GM12865 (cell line): ENCODE measurements around the gene TELO2.
"Not testable (repeated sequence)": the region's sequence is repeated elsewhere in the genome, so short reads cannot be mapped to it uniquely, and the experiment has no call there.

Experiments
- DNase-seq: peaks from one replicate; pipeline ENCODE4 v3.0.0; 2010; ENCODE audit warnings: low read depth
- H3K4me3 ChIP-seq: 2 replicates; pipeline ENCODE4 v1.5.1; 2011; ENCODE audit warnings: mild to moderate bottlenecking, low read depth, low read length, control low read depth
- TF ChIP-seq, protein P1 (sequence below): IDR thresholded peaks from 2 replicates; pipeline ENCODE4 v1.5.1; 2011; ENCODE audit warnings: low read length, control low read depth, low read depth, inconsistent platforms; ENCODE audit not compliant: insufficient read depth; ENCODE audit errors: missing control alignments

Gene TELO2

DNA sequence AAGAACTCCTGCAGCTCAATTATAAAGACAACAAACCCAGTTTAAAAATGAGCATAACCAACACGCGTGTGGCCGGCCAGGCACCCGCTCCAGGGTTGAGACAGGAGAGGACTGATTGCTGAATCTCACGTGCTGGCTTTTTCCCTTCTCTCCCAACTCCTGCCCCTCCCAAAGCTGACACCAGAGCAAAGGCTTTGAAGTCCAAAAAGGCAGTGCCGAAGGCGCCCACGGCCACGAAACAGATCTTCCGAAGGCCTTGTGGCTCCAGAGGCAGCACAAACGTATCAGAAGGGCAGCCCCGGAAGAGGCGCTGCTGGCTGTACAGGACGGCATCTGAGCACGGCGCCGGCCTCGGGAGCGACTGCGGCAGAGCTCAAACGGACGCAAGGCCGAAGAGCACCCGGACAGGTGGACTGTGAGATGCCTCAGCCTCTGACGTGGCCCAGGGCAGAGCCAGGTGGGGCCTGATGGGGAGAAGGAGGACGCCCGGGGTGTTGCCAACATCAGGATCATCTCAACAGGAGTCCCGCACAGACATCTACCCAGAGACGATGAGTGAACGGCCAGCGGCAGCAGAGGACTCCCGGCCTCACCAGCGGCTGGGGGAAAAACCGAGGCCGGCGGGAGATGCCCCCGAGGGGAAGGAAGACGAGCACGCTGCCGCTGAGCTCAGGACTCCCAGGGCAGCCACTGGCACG lies 28.8 kb upstream of the TELO2 start:
- no peak for DNase-seq
- TF ChIP-seq, protein P1, sequence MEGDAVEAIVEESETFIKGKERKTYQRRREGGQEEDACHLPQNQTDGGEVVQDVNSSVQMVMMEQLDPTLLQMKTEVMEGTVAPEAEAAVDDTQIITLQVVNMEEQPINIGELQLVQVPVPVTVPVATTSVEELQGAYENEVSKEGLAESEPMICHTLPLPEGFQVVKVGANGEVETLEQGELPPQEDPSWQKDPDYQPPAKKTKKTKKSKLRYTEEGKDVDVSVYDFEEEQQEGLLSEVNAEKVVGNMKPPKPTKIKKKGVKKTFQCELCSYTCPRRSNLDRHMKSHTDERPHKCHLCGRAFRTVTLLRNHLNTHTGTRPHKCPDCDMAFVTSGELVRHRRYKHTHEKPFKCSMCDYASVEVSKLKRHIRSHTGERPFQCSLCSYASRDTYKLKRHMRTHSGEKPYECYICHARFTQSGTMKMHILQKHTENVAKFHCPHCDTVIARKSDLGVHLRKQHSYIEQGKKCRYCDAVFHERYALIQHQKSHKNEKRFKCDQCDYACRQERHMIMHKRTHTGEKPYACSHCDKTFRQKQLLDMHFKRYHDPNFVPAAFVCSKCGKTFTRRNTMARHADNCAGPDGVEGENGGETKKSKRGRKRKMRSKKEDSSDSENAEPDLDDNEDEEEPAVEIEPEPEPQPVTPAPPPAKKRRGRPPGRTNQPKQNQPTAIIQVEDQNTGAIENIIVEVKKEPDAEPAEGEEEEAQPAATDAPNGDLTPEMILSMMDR, result no peak

DNA sequence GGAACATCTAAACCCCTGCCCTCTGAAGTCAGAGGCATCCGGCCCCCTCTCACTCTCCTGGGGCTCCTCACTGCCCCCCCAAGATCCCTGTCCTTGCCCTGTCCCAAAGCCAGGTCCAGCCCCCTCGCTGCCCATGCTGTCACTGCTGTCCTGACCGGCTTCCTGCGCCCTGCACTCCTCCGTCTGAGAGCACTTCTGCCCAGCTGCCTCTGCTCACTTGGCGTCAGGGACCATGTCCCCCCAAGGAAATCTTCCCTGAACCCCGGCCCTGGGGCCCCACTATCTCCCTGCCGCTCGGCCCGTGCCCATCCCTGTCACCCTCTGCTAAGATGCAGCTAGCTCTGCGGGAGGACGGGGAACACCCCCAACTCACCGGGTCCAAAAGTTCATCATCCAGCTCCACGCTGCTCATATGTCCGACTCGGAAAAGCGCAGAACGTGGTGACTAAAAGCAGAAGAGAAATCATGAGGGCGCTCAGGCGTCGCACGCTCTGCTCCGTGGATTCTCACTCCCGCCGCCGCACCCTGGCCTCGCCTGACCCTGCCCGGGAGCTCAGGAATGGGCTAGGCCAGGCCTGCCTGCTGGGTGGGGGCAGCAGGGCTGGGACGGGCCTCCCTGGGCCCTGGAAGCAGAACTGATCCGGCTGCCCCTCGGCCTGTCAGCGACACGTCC lies 28.1 kb upstream of the TELO2 start:
- H3K4me3 ChIP-seq, result no peak overlapping the region
- DNase-seq, result no peak
- TF ChIP-seq, protein P1, result no peak

More for the DNA sequence above, 28.8 kb upstream of the TELO2 start:
- no peak overlapping the region for H3K4me3 ChIP-seq

DNA sequence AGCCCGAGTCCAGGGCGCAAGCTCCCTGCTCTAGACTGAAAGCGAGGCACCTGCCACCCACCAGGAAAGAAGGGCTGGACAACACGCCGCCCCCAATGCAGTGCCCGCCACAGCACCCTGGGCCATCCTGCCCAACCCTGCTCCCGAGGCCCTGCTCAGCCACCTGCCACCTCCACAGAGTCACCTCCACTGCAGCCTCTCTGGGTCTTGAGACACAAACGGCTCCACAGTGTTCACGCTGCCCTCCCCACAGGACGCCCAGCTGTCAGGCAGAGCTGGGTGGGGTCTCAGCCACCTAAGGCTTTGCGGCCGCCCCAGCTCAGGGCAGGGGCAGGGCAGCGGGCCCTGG lies 27.6 kb upstream of the TELO2 start:
- TF ChIP-seq, protein P1, result no peak
- no peak overlapping the region for H3K4me3 ChIP-seq
- no peak for DNase-seq

DNA sequence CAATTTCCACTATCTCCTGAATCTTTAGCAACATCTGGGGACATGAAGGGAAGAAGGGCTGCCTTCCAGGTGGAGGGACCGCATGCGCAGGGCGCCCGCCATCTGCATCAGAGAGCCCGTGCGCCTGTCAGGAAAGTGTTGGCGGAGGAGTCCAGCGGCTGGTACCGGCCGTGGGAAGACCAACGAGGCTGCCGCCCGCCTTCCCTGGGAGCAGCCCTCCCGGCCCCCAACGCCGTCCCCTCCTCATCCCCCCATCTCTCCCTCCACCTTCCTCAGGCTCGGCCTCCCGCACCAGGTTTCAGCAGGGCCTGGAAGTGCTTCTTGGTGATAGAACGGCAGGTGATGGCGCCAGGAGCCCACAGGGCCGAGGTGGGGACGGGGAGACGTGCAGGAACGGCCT lies 27.1 kb upstream of the TELO2 start:
- TF ChIP-seq, protein P1, result no peak
- H3K4me3 ChIP-seq, result no peak overlapping the region
- DNase-seq, result no peak

DNA sequence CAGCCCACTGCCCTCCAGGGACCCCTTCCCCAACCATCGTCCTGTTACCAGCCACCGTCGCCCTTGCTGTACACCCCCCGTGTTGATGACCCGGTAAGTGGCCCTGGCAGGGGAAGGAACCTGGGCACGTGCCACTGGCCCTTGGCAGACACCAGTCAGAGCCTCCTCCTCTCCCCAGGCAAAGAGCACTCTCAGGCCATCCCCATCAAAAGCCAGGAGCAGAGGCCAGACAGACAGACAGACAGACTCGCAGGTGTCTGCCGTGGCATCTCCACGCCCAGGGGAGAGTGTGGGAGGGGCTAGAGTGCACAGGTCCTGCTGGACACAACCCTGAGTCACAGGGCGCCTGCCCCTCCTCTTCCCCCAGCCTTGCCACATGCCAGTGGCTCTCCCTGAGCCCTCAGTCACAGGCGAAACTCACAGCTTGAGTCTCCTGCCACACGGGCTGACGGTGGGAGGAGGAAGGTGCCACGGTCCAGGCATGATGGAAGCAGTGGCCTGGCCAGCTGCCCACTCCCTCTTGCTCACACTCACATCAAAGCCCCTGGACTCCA lies 26.1 kb upstream of the TELO2 start:
- TF ChIP-seq, protein P1, result no peak
- DNase-seq, result no peak
- no peak overlapping the region for H3K4me3 ChIP-seq

DNA sequence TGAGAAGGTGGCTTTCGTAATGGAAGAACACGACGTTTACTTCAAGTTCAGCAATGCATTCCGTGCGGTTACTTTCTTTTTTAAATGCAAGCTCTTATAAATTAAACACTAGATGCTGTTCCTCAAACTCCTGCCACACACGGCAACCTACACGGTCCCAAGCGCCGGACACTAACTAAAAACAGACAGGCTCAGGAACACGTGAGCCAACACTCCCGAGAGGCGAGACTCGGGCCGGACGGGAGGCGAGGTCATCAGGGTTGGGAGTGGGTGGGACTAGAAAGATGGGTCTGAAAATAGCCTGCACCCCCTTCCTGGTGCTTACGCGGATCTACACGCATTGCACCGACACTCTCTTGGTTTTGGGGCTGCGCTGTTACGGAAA lies 24.7 kb upstream of the TELO2 start:
- TF ChIP-seq, protein P1, result no peak
- no peak overlapping the region for H3K4me3 ChIP-seq
- DNase-seq, result no peak

DNA sequence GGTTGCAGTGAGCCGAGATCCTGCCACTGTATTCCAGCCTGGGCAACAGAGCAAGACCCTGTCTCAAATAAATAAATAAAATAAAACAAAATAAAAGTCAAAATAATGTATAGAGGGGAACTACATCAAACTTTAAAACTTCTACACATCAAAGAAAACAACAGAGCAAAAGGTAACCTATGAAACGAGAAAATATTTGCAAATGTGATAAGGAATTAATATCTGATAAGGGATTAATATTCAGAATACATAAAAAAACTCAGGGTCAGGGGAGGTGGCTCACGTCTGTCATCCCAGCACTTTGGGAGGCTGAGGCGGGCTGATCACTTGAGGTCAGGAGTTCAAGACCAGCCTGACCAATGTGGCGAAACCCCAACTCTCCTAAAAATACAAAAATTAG lies 24.0 kb upstream of the TELO2 start:
- not testable (repeated sequence) for DNase-seq, H3K4me3 ChIP-seq
